SK-N-SH (cell line): Measurements from ENCODE around the gene NKAPL. TPM values are rescaled to one million over a fixed set of nuclear protein-coding genes. Genes with fewer than 3 reads are reported as not detected.

Source experiments
- CTCF ChIA-PET: fragments of 300-600, 350-600 bp; formaldehyde crosslinking; extraction: SDS; loops from one replicate; lab custom pipeline; 2021; lab: Yijun Ruan, JAX
- POLR2A ChIA-PET: fragments of 350-600 bp; sonication (Branson Sonifier 250); formaldehyde crosslinking; extraction: SDS; loops from one replicate; lab custom pipeline; 2020; ENCODE audit warnings: antibody characterized with exemption, inconsistent platforms; lab: Yijun Ruan, JAX
- DNase-seq: peaks from one replicate; pipeline ENCODE4 v3.0.0; 2012
- H2AFZ ChIP-seq: fragments of 200-600 bp; sonication (generic); 2 replicates; pipeline ENCODE4 v1.8.1; 2016; ENCODE audit warnings: antibody characterized with exemption, mild to moderate bottlenecking, low read depth
- H3F3A ChIP-seq: fragments of 200-600 bp; sonication (generic); replicated peaks from 2 replicates; pipeline ENCODE3; 2016; ENCODE audit warnings: antibody characterized with exemption, mild to moderate bottlenecking; ENCODE audit not compliant: insufficient read depth
- H3K27ac ChIP-seq, 2 experiments: fragments of 200-500 bp in 1 of 2; fragments of 200-600 bp in 1 of 2; sonication (Bioruptor generic) in 1 of 2; sonication (generic), shearing (Covaris generic) in 1 of 2; 2 replicates each; pipeline versions ENCODE4 v1.5.1 to v1.6.1; 2014 to 2016; ENCODE audit warnings: low read depth in 2 of 2, inconsistent platforms in 1 of 2, low read length in 1 of 2, mild to moderate bottlenecking in 1 of 2, mixed read lengths in 1 of 2
- H3K27me3 ChIP-seq: fragments of 200-600 bp; sonication (generic), shearing (Covaris generic); 2 replicates; pipeline ENCODE4 v1.6.1; 2016; ENCODE audit warnings: mixed run types; ENCODE audit not compliant: insufficient read depth
- H3K36me3 ChIP-seq, 2 experiments: fragments of 200-500 bp in 1 of 2; fragments of 200-600 bp in 1 of 2; sonication (Bioruptor generic) in 1 of 2; sonication (generic) in 1 of 2; replicated peaks in 1 of 2; 2 replicates each; pipeline versions ENCODE3 to v1.5.1; 2014 to 2016; ENCODE audit warnings: low read length in 1 of 2, mild to moderate bottlenecking in 1 of 2; ENCODE audit not compliant: insufficient read depth in 2 of 2, control insufficient read depth in 1 of 2
- H3K4me1 ChIP-seq, 2 experiments: fragments of 200-500 bp in 1 of 2; fragments of 200-600 bp in 1 of 2; sonication (Bioruptor generic) in 1 of 2; sonication (generic), shearing (Covaris generic) in 1 of 2; 2 replicates each; pipeline versions ENCODE4 v1.5.1 to v1.6.1; 2014 to 2016; ENCODE audit warnings: low read depth in 1 of 2, low read length in 1 of 2, mixed run types in 1 of 2; ENCODE audit not compliant: insufficient read depth in 2 of 2, control insufficient read depth in 1 of 2
- H3K4me2 ChIP-seq: fragments of 200-600 bp; sonication (generic), shearing (Covaris generic); 2 replicates; pipeline ENCODE4 v1.6.1; 2017; ENCODE audit warnings: mixed run types
- H3K4me3 ChIP-seq, 2 experiments: fragments of 200-500 bp in 1 of 2; fragments of 200-600 bp in 1 of 2; sonication (Bioruptor generic) in 1 of 2; sonication (generic), shearing (Covaris generic) in 1 of 2; 2 replicates each; pipeline versions ENCODE4 v1.5.1 to v1.8.1; 2014 to 2016; ENCODE audit warnings: low read depth in 2 of 2, inconsistent platforms in 1 of 2, low read length in 1 of 2, mild to moderate bottlenecking in 1 of 2, mixed read lengths in 1 of 2, moderate library complexity in 1 of 2
- H3K79me2 ChIP-seq: fragments of 200-600 bp; sonication (generic); 2 replicates; pipeline ENCODE4 v1.8.1; 2017; ENCODE audit warnings: mild to moderate bottlenecking; ENCODE audit not compliant: insufficient read depth
- H3K9ac ChIP-seq: fragments of 200-600 bp; sonication (generic); 2 replicates; pipeline ENCODE4 v1.6.1; 2017; ENCODE audit warnings: mixed run types
- H3K9me2 ChIP-seq: fragments of 200-600 bp; sonication (generic); 2 replicates; pipeline ENCODE4 v1.6.1; 2017; ENCODE audit warnings: mixed run types
- H3K9me3 ChIP-seq: fragments of 200-600 bp; sonication (generic); 2 replicates; pipeline ENCODE4 v1.6.1; 2017; ENCODE audit warnings: mixed run types, mild to moderate bottlenecking, moderate library complexity
- H4K20me1 ChIP-seq: fragments of 200-600 bp; sonication (generic); 2 replicates; pipeline ENCODE4 v1.6.1; 2017; ENCODE audit warnings: mild to moderate bottlenecking, mixed run types; ENCODE audit not compliant: insufficient read depth
- CHD2 ChIP-seq: fragments of 150-350 bp; IDR thresholded peaks from 2 replicates; pipeline ENCODE4 v1.6.1; 2018; ENCODE audit warnings: low read length; ENCODE audit not compliant: partially characterized antibody
- CTCF ChIP-seq: fragments of 200-600 bp; sonication (generic); IDR thresholded peaks from 2 replicates; pipeline ENCODE4 v1.6.1; 2017; ENCODE audit warnings: antibody characterized with exemption, mild to moderate bottlenecking, moderate library complexity
- FOSL2 ChIP-seq: IDR thresholded peaks from 2 replicates; pipeline ENCODE4 v1.4.0; 2012; ENCODE audit warnings: low read depth, mild to moderate bottlenecking, moderate library complexity, borderline replicate concordance
- JUND ChIP-seq: IDR thresholded peaks from 2 replicates; pipeline ENCODE4 v1.4.0; 2012
- MEF2A ChIP-seq: IDR thresholded peaks from 2 replicates; pipeline ENCODE4 v1.4.0; 2012; ENCODE audit warnings: low read depth, borderline replicate concordance
- NFIC ChIP-seq: IDR thresholded peaks from 2 replicates; pipeline ENCODE4 v1.4.0; 2012; ENCODE audit warnings: borderline replicate concordance
- PBX3 ChIP-seq: IDR thresholded peaks from 2 replicates; pipeline ENCODE4; 2012
- RAD21 ChIP-seq: IDR thresholded peaks from 2 replicates; pipeline ENCODE4 v1.6.1; 2012; ENCODE audit warnings: mild to moderate bottlenecking, low read length
- RXRA ChIP-seq: IDR thresholded peaks from 2 replicates; pipeline ENCODE4 v1.4.0; 2012; ENCODE audit warnings: low read depth, mild to moderate bottlenecking, borderline replicate concordance
- SMC3 ChIP-seq: IDR thresholded peaks from 2 replicates; pipeline ENCODE4 v1.6.1; 2012; ENCODE audit warnings: low read depth, low read length, improper control_type of control experiment
- TAF1 ChIP-seq: IDR thresholded peaks from 2 replicates; pipeline ENCODE4 v1.6.1; 2012; ENCODE audit warnings: low read depth, mild to moderate bottlenecking, low read length, moderate library complexity, borderline replicate concordance
- TCF12 ChIP-seq: IDR thresholded peaks from 2 replicates; pipeline ENCODE4 v1.4.0; 2012
- TEAD4 ChIP-seq: IDR thresholded peaks from 2 replicates; pipeline ENCODE4 v1.4.0; 2012; ENCODE audit warnings: mild to moderate bottlenecking, borderline replicate concordance; ENCODE audit not compliant: insufficient read depth
- USF1 ChIP-seq: IDR thresholded peaks from 2 replicates; pipeline ENCODE4 v1.4.0; 2012; ENCODE audit warnings: low read depth, borderline replicate concordance
- USF2 ChIP-seq: fragments of 150-350 bp; IDR thresholded peaks from 2 replicates; pipeline ENCODE4 v1.6.1; 2017; ENCODE audit warnings: antibody characterized with exemption, low read length, low read depth, borderline replicate concordance
- WGBS: methylation state at CpG from one replicate; pipeline ENCODE4 v1.1.6; 2017; ENCODE audit warnings: low lambda C conversion rate; 5-methylcytosine and 5-hydroxymethylcytosine counted together
- polyA plus RNA-seq, 3 experiments: library from polyadenylated mRNA; depleted of rRNA; stranded (reverse); fragments of >200 nt; gene quantifications; 2 replicates each; pipeline ENCODE4 v1.2.3, GENCODE V29; 2012
- TF ChIP-seq, protein P1 (sequence below): IDR thresholded peaks from 2 replicates; pipeline ENCODE4 v1.4.0; 2012; ENCODE audit warnings: low read depth

NKAPL gene
- polyA plus RNA-seq, 1 of the 3 experiments (the other 2 are of a cell fraction), result not detected

DNA sequence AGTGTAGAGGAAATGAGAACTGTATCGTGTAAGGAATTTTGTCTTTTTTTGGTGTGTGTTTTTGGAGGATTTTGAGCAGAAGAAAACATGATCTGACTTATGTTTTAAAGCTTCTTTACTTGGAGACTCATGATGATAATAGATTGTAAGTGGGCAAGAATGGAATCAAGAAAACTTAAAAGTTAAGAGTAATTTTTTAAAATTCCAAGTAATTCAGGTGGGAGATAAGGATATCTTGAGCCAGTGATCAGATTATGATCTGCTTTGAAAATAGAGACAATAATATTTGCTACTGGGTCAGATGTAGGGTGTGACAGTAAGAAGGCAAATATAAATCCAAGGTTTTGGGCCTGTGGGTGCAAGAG, 8.6 kb downstream of the NKAPL start:
- TF ChIP-seq TCF12, result no peak
- TF ChIP-seq CTCF, result no peak
- TF ChIP-seq NFIC, result no peak
- TF ChIP-seq, protein P1, sequence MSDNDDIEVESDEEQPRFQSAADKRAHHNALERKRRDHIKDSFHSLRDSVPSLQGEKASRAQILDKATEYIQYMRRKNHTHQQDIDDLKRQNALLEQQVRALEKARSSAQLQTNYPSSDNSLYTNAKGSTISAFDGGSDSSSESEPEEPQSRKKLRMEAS, result no peak
- no peak for TF ChIP-seq RXRA
- no peak for TF ChIP-seq TEAD4
- no peak for TF ChIP-seq PBX3
- no peak for TF ChIP-seq TAF1
- TF ChIP-seq USF2, result no peak
- TF ChIP-seq USF1, result no peak
- TF ChIP-seq CHD2, result no peak
- TF ChIP-seq, all 33 proteins: peak for 0
- Histone ChIP-seq H4K20me1 (no peaks in the 10 kb centered on the region), H2AFZ (peak overlapping the region; percentile 94), H3K79me2 (peaks cover 43% of the 10 kb centered on the region), H3K27me3 (no peaks in the 10 kb centered on the region), H3K36me3 (peaks cover 6 to 10% of the 10 kb centered on the region in 2 experiments), H3F3A (peaks cover 25% of the 10 kb centered on the region), H3K4me3 (peak overlapping the region; percentile 76 to 85), H3K9ac (peak overlapping the region; percentile 83), H3K4me1 (peaks cover 0 to 10% of the 10 kb centered on the region in 2 experiments; a peak in 3 of 4 replicates), H3K9me3 (no peaks in the 10 kb centered on the region), H3K27ac (peak overlapping the region; percentile 71 to 96), H3K4me2 (peak overlapping the region; percentile 83), H3K9me2 (no peaks in the 10 kb centered on the region)
- ChIA-PET POLR2A (interaction anchor here (0.7 to 2.7 kb wide), 11 partner anchors 13 to 132 kb away, joined by 3 to 29 read pairs (median 5); partner anchors contain the start of genes PGBD1, ZKSCAN3, ZKSCAN4 and ZKSCAN8), CTCF (interaction anchor here (1.1 to 3.8 kb wide), 3 partner anchors 14 to 87 kb away, joined by 3 to 29 read pairs (median 4); partner anchors contain the start of genes PGBD1 and ZKSCAN4)
- WGBS, result 10% methylated on average over 1 of the region's 1 CpG
- no peak for DNase-seq

DNA sequence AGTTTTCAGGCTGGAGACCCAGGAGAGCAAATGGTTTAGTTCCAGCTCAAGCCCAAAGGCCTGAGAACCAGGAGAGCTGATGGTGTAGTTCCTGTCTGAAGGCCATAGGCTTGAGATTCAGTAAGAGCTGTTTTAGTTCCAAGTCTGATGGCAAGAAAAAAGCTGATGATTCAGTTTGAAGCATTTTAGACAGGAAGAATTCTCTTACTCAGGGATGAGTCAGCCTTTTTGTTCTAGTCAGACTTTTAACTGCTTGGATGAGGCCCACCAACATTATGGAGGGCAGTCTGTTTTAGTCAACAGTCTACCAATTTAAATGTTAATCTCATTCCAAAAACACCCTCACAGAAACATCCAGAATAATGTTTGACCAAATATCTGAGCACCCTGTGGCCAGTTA, 10.4 kb downstream of the NKAPL start:
- H3K4me1 ChIP-seq, result peaks cover 0 to 10% of the 10 kb centered on the region in 2 experiments; a peak in 3 of 4 replicates
- H3K27ac ChIP-seq, result peak overlapping the region in 1 of 2 experiments; percentile 76; a peak in 2 of 4 replicates
- H4K20me1 ChIP-seq, result no peaks in the 10 kb centered on the region
- H3K9me3 ChIP-seq, result no peaks in the 10 kb centered on the region
- no peak overlapping the region for H3K4me3 ChIP-seq
- H3K9me2 ChIP-seq, result no peaks in the 10 kb centered on the region
- no peak overlapping the region for H3K4me2 ChIP-seq
- H3K27me3 ChIP-seq, result no peaks in the 10 kb centered on the region
- POLR2A ChIA-PET, result interaction anchor here (0.7 kb wide), 1 partner anchor 12 kb away, joined by 3 read pairs; the partner anchor contains the start of gene PGBD1
- H3K36me3 ChIP-seq, result peaks cover 17 to 25% of the 10 kb centered on the region in 2 experiments
- CTCF ChIA-PET, result interaction anchor here (3.8 kb wide), 1 partner anchor 85 kb away, joined by 29 read pairs; no protein-coding TSS in a partner anchor
- H2AFZ ChIP-seq, result no peak overlapping the region
- H3K79me2 ChIP-seq, result peaks cover 43% of the 10 kb centered on the region
- peaks cover 19% of the 10 kb centered on the region for H3F3A ChIP-seq
- no peak for DNase-seq
- no peak overlapping the region for H3K9ac ChIP-seq
- TF ChIP-seq TEAD4 (no peak), JUND (peak; percentile 77), NFIC (peak; percentile 42; the same call in 1 of the 2 replicates), MEF2A (no peak), USF2 (no peak), RAD21 (no peak), SMC3 (no peak), PBX3 (peak; percentile 47), FOSL2 (peak; percentile 92), TCF12 (peak; percentile 28; the same call in 1 of the 2 replicates)
